Measurements from ENCODE around the gene METTL18. TPM values are rescaled to one million over a fixed set of nuclear protein-coding genes. Genes with fewer than 3 reads are reported as not detected.

Gene METTL18
- polyA plus RNA-seq, 1 donor (not counting 4 experiments of a cell fraction or from before 2014, with no cell fraction given), result 6.6 TPM

DNA sequence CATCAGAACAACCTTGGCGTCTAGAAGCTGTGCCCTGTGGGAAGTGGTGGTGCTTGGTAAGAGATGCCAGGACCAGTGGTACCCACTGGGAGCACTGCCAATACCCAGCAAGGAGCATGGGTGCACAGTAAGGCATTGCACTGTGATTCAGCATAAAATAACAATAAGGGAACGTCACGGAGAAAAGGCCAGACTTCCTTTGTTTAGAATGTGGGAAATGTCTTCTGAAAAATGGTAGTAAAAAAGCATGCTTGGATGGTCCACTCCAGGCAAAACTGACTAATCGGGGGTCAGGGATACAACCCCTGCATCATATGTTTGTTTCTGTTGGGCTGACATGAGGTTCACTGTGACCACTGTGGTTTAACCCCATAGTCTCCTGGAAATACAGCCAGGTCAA, 14.7 kb downstream of the METTL18 start:
- no peak for TF ChIP-seq EZH2 (IDR thresholded peaks at IDR 0.05; ENCODE audit: low read length)
- TF ChIP-seq, protein P1, sequence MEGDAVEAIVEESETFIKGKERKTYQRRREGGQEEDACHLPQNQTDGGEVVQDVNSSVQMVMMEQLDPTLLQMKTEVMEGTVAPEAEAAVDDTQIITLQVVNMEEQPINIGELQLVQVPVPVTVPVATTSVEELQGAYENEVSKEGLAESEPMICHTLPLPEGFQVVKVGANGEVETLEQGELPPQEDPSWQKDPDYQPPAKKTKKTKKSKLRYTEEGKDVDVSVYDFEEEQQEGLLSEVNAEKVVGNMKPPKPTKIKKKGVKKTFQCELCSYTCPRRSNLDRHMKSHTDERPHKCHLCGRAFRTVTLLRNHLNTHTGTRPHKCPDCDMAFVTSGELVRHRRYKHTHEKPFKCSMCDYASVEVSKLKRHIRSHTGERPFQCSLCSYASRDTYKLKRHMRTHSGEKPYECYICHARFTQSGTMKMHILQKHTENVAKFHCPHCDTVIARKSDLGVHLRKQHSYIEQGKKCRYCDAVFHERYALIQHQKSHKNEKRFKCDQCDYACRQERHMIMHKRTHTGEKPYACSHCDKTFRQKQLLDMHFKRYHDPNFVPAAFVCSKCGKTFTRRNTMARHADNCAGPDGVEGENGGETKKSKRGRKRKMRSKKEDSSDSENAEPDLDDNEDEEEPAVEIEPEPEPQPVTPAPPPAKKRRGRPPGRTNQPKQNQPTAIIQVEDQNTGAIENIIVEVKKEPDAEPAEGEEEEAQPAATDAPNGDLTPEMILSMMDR (optimal IDR thresholded peaks at IDR 0.05 in 1 of 3, IDR thresholded peaks at IDR 0.05 in 1 of 3, conservative IDR thresholded peaks at IDR 0.05 in 1 of 3; ENCODE audit: extremely low read depth in 1 of 3, insufficient read depth in 2 of 3, low read length in 3 of 3), result no peak
- Histone ChIP-seq H3K79me2 (ENCODE audit: control insufficient read depth, insufficient read depth, low read length) (no peaks in the 10 kb centered on the region), H3K9me3 (ENCODE audit: control insufficient read depth, low read depth, low read length) (no peaks in the 10 kb centered on the region), H3K9me1 (ENCODE audit: control insufficient read depth, extremely low read depth, insufficient read depth, low read length) (no peaks in the 10 kb centered on the region), H3K4me1 (ENCODE audit: control insufficient read depth, extremely low read depth, insufficient read depth, low read length) (peaks cover 18% of the 10 kb centered on the region), H3K4me2 (ENCODE audit: control insufficient read depth, extremely low read depth, insufficient read depth, low read depth, low read length) (no peak overlapping the region), H3K27ac (ENCODE audit: control insufficient read depth, insufficient read depth, low read length) (no peak overlapping the region), H3K27me3 (ENCODE audit: control insufficient read depth, extremely low read depth, insufficient read depth, low read length) (no peaks in the 10 kb centered on the region), H3K9ac (ENCODE audit: control insufficient read depth, extremely low read depth, insufficient read depth, low read length) (no peak overlapping the region), H3K4me3 (ENCODE audit: control insufficient read depth in 2 of 3, extremely low read depth in 1 of 3, insufficient read depth in 2 of 3, low read depth in 1 of 3, low read length in 3 of 3) (no peak overlapping the region), H3K36me3 (ENCODE audit: control insufficient read depth in 2 of 2, extremely low read depth in 1 of 2, insufficient read depth in 2 of 2, low read length in 2 of 2) (no peaks in the 10 kb centered on the region), H4K20me1 (ENCODE audit: control insufficient read depth, extremely low read depth, insufficient read depth, low read length) (no peaks in the 10 kb centered on the region), H2AFZ (ENCODE audit: control insufficient read depth, low read length) (no peak overlapping the region)
- DNase-seq (ENCODE audit: low read depth, low spot score) (no peak), FAIRE-seq (no peak)
- dilution Hi-C loops (cut with MboI; ENCODE audit: extremely low pct_ligation_motif_present, low sequenced_read_pairs), result no loop called here

DNA sequence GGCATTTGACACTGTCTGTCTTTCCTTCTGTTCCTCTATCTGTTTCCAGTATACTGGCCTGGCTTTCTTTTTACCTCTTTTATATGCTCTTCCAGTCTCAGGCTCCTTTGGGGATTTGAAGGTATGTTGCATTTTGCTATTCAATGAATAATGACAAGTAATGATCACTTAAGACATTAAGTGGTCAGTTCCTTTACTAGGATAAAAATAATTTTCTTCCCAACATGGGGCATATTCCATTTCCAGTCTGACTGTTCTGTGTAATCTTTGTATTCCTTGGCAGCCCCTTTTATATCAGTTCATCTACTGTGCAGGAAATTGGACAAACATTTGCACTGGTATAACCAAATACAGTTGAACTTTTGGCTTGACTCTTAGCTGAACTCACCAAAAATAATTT, 15.6 kb downstream of the METTL18 start:
- TF ChIP-seq, protein P1 (optimal IDR thresholded peaks at IDR 0.05 in 1 of 3, IDR thresholded peaks at IDR 0.05 in 1 of 3, conservative IDR thresholded peaks at IDR 0.05 in 1 of 3; ENCODE audit: extremely low read depth in 1 of 3, insufficient read depth in 2 of 3, low read length in 3 of 3), result no peak
- TF ChIP-seq EZH2 (IDR thresholded peaks at IDR 0.05; ENCODE audit: low read length), result no peak
- Histone ChIP-seq H3K27ac (ENCODE audit: control insufficient read depth, insufficient read depth, low read length) (no peak overlapping the region), H3K9me3 (ENCODE audit: control insufficient read depth, low read depth, low read length) (no peaks in the 10 kb centered on the region), H3K79me2 (ENCODE audit: control insufficient read depth, insufficient read depth, low read length) (no peaks in the 10 kb centered on the region), H4K20me1 (ENCODE audit: control insufficient read depth, extremely low read depth, insufficient read depth, low read length) (no peaks in the 10 kb centered on the region), H3K9ac (ENCODE audit: control insufficient read depth, extremely low read depth, insufficient read depth, low read length) (no peak overlapping the region), H3K27me3 (ENCODE audit: control insufficient read depth, extremely low read depth, insufficient read depth, low read length) (no peaks in the 10 kb centered on the region), H3K4me3 (ENCODE audit: control insufficient read depth in 2 of 3, extremely low read depth in 1 of 3, insufficient read depth in 2 of 3, low read depth in 1 of 3, low read length in 3 of 3) (no peak overlapping the region), H3K9me1 (ENCODE audit: control insufficient read depth, extremely low read depth, insufficient read depth, low read length) (no peaks in the 10 kb centered on the region), H3K4me1 (ENCODE audit: control insufficient read depth, extremely low read depth, insufficient read depth, low read length) (peaks cover 18% of the 10 kb centered on the region), H2AFZ (ENCODE audit: control insufficient read depth, low read length) (no peak overlapping the region), H3K36me3 (ENCODE audit: control insufficient read depth in 2 of 2, extremely low read depth in 1 of 2, insufficient read depth in 2 of 2, low read length in 2 of 2) (no peaks in the 10 kb centered on the region), H3K4me2 (ENCODE audit: control insufficient read depth, extremely low read depth, insufficient read depth, low read depth, low read length) (no peak overlapping the region)
- DNase-seq (ENCODE audit: low read depth, low spot score) (no peak), FAIRE-seq (no peak)
- dilution Hi-C loops (cut with MboI; ENCODE audit: extremely low pct_ligation_motif_present, low sequenced_read_pairs), result no loop called here

All from keratinocyte (primary cell).